Measurements from ENCODE around the gene TBC1D22A. TPM values are rescaled to one million over a fixed set of nuclear protein-coding genes. Genes with fewer than 3 reads are reported as not detected.

Gene TBC1D22A
- total and polyA plus RNA-seq, 4 donors = 4.1 to 12.4 (median 8.4) TPM

- Histone ChIP-seq H3K27ac (ENCODE audit: low read depth in 1 of 2, low read length in 2 of 2) (peak overlapping the region; percentile 90 to 91), H3K27me3 (ENCODE audit: control insufficient read depth in 4 of 4, insufficient read depth in 4 of 4, low read length in 3 of 4) (no peaks in the 10 kb centered on the region), H3K4me1 (ENCODE audit: control insufficient read depth in 4 of 4, insufficient read depth in 4 of 4, low read length in 3 of 4) (peaks cover 15 to 69% (median 53%) of the 10 kb centered on the region in 4 donors), H3K9ac (ENCODE audit: low read depth in 1 of 2, low read length in 2 of 2) (peak overlapping the region in 1 of 2 donors; percentile 77), H3K4me3 (ENCODE audit: low read depth in 1 of 3, low read length in 3 of 3) (peak overlapping the region; percentile 26 to 90 (median 30)), H3K9me3 (ENCODE audit: control insufficient read depth in 4 of 4, low read length in 3 of 4) (no peaks in the 10 kb centered on the region), H3K36me3 (ENCODE audit: control insufficient read depth in 4 of 4, insufficient read depth in 3 of 4, low read depth in 1 of 4, low read length in 3 of 4) (no peaks in the 10 kb centered on the region)
- WGBS = 32% methylated on average over 20 of the region's 20 CpGs
- TF ChIP-seq REST (IDR thresholded peaks at IDR 0.05) (no peak), HNF4G (IDR thresholded peaks at IDR 0.05) (no peak), JUND (IDR thresholded peaks at IDR 0.05) (no peak), SP1 (IDR thresholded peaks at IDR 0.05) (no peak), CTCF (IDR thresholded peaks at IDR 0.05; ENCODE audit: low read depth, low read length, missing input control) (no peak), GABPA (IDR thresholded peaks at IDR 0.05 in 1 of 2, conservative IDR thresholded peaks at IDR 0.05 in 1 of 2) (no peak), FOXA2 (IDR thresholded peaks at IDR 0.05) (no peak)
- DNase-seq (ENCODE audit: low spot score) = no peak
Observed at GRCh38 chr22:46738647-46739093, 23.8 kb upstream of the TBC1D22A start.

- H3K4me3 ChIP-seq (ENCODE audit: low read depth in 1 of 3, low read length in 3 of 3) = peak overlapping the region; percentile 26 to 90 (median 30)
- H3K9ac ChIP-seq (ENCODE audit: low read depth in 1 of 2, low read length in 2 of 2) = peak overlapping the region in 1 of 2 donors; percentile 77
- no peaks in the 10 kb centered on the region for H3K9me3 ChIP-seq (ENCODE audit: control insufficient read depth in 4 of 4, low read length in 3 of 4)
- TF ChIP-seq ZBTB33 (IDR thresholded peaks at IDR 0.05) (no peak), JUND (IDR thresholded peaks at IDR 0.05) (no peak), FOXA2 (IDR thresholded peaks at IDR 0.05) (no peak), NR2F2 (IDR thresholded peaks at IDR 0.05) (no peak), CTCF (IDR thresholded peaks at IDR 0.05; ENCODE audit: low read depth, low read length, missing input control) (peak; percentile 27), RAD21 (IDR thresholded peaks at IDR 0.05) (peak; percentile 53 to 61), GABPA (IDR thresholded peaks at IDR 0.05 in 1 of 2, conservative IDR thresholded peaks at IDR 0.05 in 1 of 2) (no peak)
- TF ChIP-seq, protein P1, sequence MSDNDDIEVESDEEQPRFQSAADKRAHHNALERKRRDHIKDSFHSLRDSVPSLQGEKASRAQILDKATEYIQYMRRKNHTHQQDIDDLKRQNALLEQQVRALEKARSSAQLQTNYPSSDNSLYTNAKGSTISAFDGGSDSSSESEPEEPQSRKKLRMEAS (IDR thresholded peaks at IDR 0.05) = peak; percentile 37
- H3K27ac ChIP-seq (ENCODE audit: low read depth in 1 of 2, low read length in 2 of 2) = peak overlapping the region; percentile 90 to 91
- H3K4me1 ChIP-seq (ENCODE audit: control insufficient read depth in 4 of 4, insufficient read depth in 4 of 4, low read length in 3 of 4) = peaks cover 16 to 66% (median 48%) of the 10 kb centered on the region in 4 donors
- H3K36me3 ChIP-seq (ENCODE audit: control insufficient read depth in 4 of 4, insufficient read depth in 3 of 4, low read depth in 1 of 4, low read length in 3 of 4) = no peaks in the 10 kb centered on the region
- DNase-seq (ENCODE audit: low spot score) = no peak
- 77% methylated on average over 20 of the region's 20 CpGs for WGBS
- no peaks in the 10 kb centered on the region for H3K27me3 ChIP-seq (ENCODE audit: control insufficient read depth in 4 of 4, insufficient read depth in 4 of 4, low read length in 3 of 4)
Observed at GRCh38 chr22:46739094-46739870, 23.2 kb upstream of the TBC1D22A start.
